PC-9 (cell line): Measurements from ENCODE around the gene RFK. TPM values are rescaled to one million over a fixed set of nuclear protein-coding genes. Genes with fewer than 3 reads are reported as not detected.

Source experiments
- BruUV-seq: library from RNA; stranded (reverse); fragments of 400-500 nt; replicated peaks from 2 replicates; lab custom pipeline; 2021; lab: Mats Ljungman, UMichigan
- CTCF ChIA-PET: fragments of 300-600 bp; sonication (Branson Sonifier 250); formaldehyde crosslinking; loops from one replicate; lab custom pipeline; 2022; ENCODE audit warnings: antibody characterized with exemption; lab: Charles Lee
- POLR2A ChIA-PET: fragments of 300-600 bp; sonication (Branson Sonifier 250); formaldehyde crosslinking; loops from one replicate; lab custom pipeline; 2022; ENCODE audit warnings: antibody characterized with exemption; ENCODE audit not compliant: unreplicated experiment; lab: Charles Lee
- DNase-seq, 2 experiments: peaks; one replicate each; pipeline versions ENCODE4 v3.0.0 to v3.0.0-alpha.2; 2015 to 2022; ENCODE audit warnings: mixed read lengths in 1 of 2
- H2AFZ ChIP-seq: fragments of 200-600 bp; sonication (generic); 2 replicates; pipeline ENCODE4 v1.8.1; 2017; ENCODE audit warnings: antibody characterized with exemption
- H3F3A ChIP-seq: fragments of 200-600 bp; sonication (generic); 2 replicates; pipeline ENCODE4 v1.8.1; 2017; ENCODE audit warnings: antibody characterized with exemption, mild to moderate bottlenecking, low read depth; ENCODE audit not compliant: insufficient read depth
- H3K27ac ChIP-seq: fragments of 200-600 bp; sonication (generic); 2 replicates; pipeline ENCODE4 v1.6.1; 2016; ENCODE audit warnings: mixed run types
- H3K27me3 ChIP-seq: fragments of 200-600 bp; sonication (generic); 2 replicates; pipeline ENCODE4 v1.6.1; 2016; ENCODE audit warnings: low read depth, mixed run types; ENCODE audit not compliant: insufficient read depth
- H3K36me3 ChIP-seq: fragments of 200-600 bp; sonication (generic); 2 replicates; pipeline ENCODE4 v1.6.1; 2016; ENCODE audit warnings: low read depth, mixed run types
- H3K4me1 ChIP-seq: fragments of 200-600 bp; sonication (generic); replicated peaks from 2 replicates; pipeline ENCODE4 v1.6.1; 2016; ENCODE audit warnings: mixed run types; ENCODE audit not compliant: insufficient read depth
- H3K4me2 ChIP-seq: fragments of 200-600 bp; sonication (generic); 2 replicates; pipeline ENCODE4 v1.6.1; 2017; ENCODE audit warnings: mixed run types
- H3K4me3 ChIP-seq: fragments of 200-600 bp; sonication (generic); 2 replicates; pipeline ENCODE4 v1.6.1; 2016; ENCODE audit warnings: mixed run types
- H3K79me2 ChIP-seq: fragments of 200-600 bp; sonication (generic); 2 replicates; pipeline ENCODE4 v1.6.1; 2017; ENCODE audit warnings: low read depth, mixed run types
- H3K9me2 ChIP-seq: fragments of 200-600 bp; sonication (generic); 2 replicates; pipeline ENCODE4 v1.8.1; 2017; ENCODE audit warnings: mild to moderate bottlenecking; ENCODE audit not compliant: insufficient read depth
- H3K9me3 ChIP-seq: fragments of 200-600 bp; sonication (generic); 2 replicates; pipeline ENCODE4 v1.8.1; 2016; ENCODE audit warnings: low read depth; ENCODE audit not compliant: insufficient read depth
- H4K20me1 ChIP-seq: fragments of 200-600 bp; sonication (generic); 2 replicates; pipeline ENCODE4 v1.8.1; 2017; ENCODE audit not compliant: insufficient read depth
- CTCF ChIP-seq: fragments of 200-600 bp; sonication (generic); conservative IDR thresholded peaks from 2 replicates; pipeline ENCODE4 v1.6.1; 2017; ENCODE audit warnings: mixed run types, antibody characterized with exemption, mild to moderate bottlenecking, moderate library complexity
- EZH2 ChIP-seq: fragments of 200-600 bp; sonication (generic); IDR thresholded peaks from 2 replicates; pipeline ENCODE4 v1.8.0; 2017; ENCODE audit warnings: antibody characterized with exemption, low read depth
- intact Hi-C: fragments of 100-400 bp; cut with micrococcal nuclease; formaldehyde crosslinking; loops from one replicate; pipeline ENCODE4 v1.10.0; 2022; ENCODE audit not compliant: unreplicated experiment
- total RNA-seq: library from RNA; stranded (reverse); gene quantifications from 2 replicates; pipeline ENCODE4 v1.2.3, GENCODE V29; 2021

Gene RFK
- total RNA-seq, 1 experiment from 2014 or later = 20.6 TPM

GRCh38 chr9:76394960-76395252 lies 680 bp upstream of the RFK start:
- H3F3A ChIP-seq = peaks cover 23% of the 10 kb centered on the region
- peak overlapping the region; percentile 85 for H3K27ac ChIP-seq
- peaks cover 11% of the 10 kb centered on the region for H3K36me3 ChIP-seq
- H3K9me2 ChIP-seq = no peaks in the 10 kb centered on the region
- peak overlapping the region; percentile 86 for H2AFZ ChIP-seq
- intact Hi-C loops = loop anchor here (1.0 to 5.0 kb wide), 7 partner anchors 16 to 1368 kb away; partner anchors contain the start of gene CARNMT1
- CTCF ChIA-PET = interaction anchor here (0.6 to 1.6 kb wide), 4 partner anchors 15 to 1364 kb away, joined by 3 to 11 read pairs (median 4); no protein-coding TSS in a partner anchor
- DNase-seq = peak in 1 of 2 experiments; percentile 69
- peaks cover 35% of the 10 kb centered on the region for H3K79me2 ChIP-seq
- H3K27me3 ChIP-seq = no peaks in the 10 kb centered on the region
- peak overlapping the region; percentile 79 for H3K4me2 ChIP-seq
- no peak for TF ChIP-seq CTCF
- no peak for TF ChIP-seq EZH2
- TSS peak; percentile 88 for BruUV-seq
- POLR2A ChIA-PET = interaction anchor here (0.5 to 1.2 kb wide), 5 partner anchors 12 to 207 kb away, joined by 3 to 6 read pairs (median 4); no protein-coding TSS in a partner anchor
- no peaks in the 10 kb centered on the region for H4K20me1 ChIP-seq
- peaks cover 26% of the 10 kb centered on the region for H3K4me1 ChIP-seq
- H3K9me3 ChIP-seq = no peaks in the 10 kb centered on the region
- peak overlapping the region; percentile 79 for H3K4me3 ChIP-seq

GRCh38 chr9:76390656-76391055 lies 3.6 kb downstream of the RFK start:
- BruUV-seq = no TSS peak
- POLR2A ChIA-PET = no interaction called here
- TF ChIP-seq CTCF (no peak), EZH2 (no peak)
- no peaks in the 10 kb centered on the region for H3K9me3 ChIP-seq
- DNase-seq = no peak
- CTCF ChIA-PET = no interaction called here
- H4K20me1 ChIP-seq = no peaks in the 10 kb centered on the region
- H3K4me3 ChIP-seq = no peak overlapping the region
- no peak overlapping the region for H3K27ac ChIP-seq
- no peaks in the 10 kb centered on the region for H3K27me3 ChIP-seq
- H3K9me2 ChIP-seq = no peaks in the 10 kb centered on the region
- H3F3A ChIP-seq = peaks cover 18% of the 10 kb centered on the region
- H3K4me1 ChIP-seq = peaks cover 17% of the 10 kb centered on the region
- H3K4me2 ChIP-seq = no peak overlapping the region
- intact Hi-C loops = loop anchor here (5.0 kb wide), 3 partner anchors 267 to 1363 kb away; partner anchors contain the start of gene CARNMT1
- peaks cover 23% of the 10 kb centered on the region for H3K36me3 ChIP-seq
- peaks cover 37% of the 10 kb centered on the region for H3K79me2 ChIP-seq
- no peak overlapping the region for H2AFZ ChIP-seq

- CTCF ChIA-PET = interaction anchor here (0.6 to 2.7 kb wide), 2 partner anchors 15 to 68 kb away, joined by 3 to 11 read pairs; partner anchors contain the start of gene RFK
Measured at GRCh38 chr9:76379494-76379893, 14.7 kb downstream of the RFK start.

More at GRCh38 chr9:76379494-76379893, 14.7 kb downstream of the RFK start:
- POLR2A ChIA-PET = interaction anchor here (0.6 kb wide), 1 partner anchor 20 kb away, joined by 4 read pairs; no protein-coding TSS in a partner anchor
- H3K4me3 ChIP-seq = no peak overlapping the region
- intact Hi-C loops = loop anchor here (1.0 to 10.0 kb wide), 9 partner anchors 14 to 1145 kb away; partner anchors contain the start of genes PCSK5 and RFK
- TF ChIP-seq CTCF = no peak
- TF ChIP-seq EZH2 = no peak
- H3K9me2 ChIP-seq = no peaks in the 10 kb centered on the region
- peak overlapping the region; percentile 42 for H3K4me2 ChIP-seq
- H3K4me1 ChIP-seq = peaks cover 45% of the 10 kb centered on the region
- H3F3A ChIP-seq = peaks cover 31% of the 10 kb centered on the region
- H4K20me1 ChIP-seq = no peaks in the 10 kb centered on the region
- no peaks in the 10 kb centered on the region for H3K36me3 ChIP-seq
- H3K9me3 ChIP-seq = no peaks in the 10 kb centered on the region
- H2AFZ ChIP-seq = no peak overlapping the region
- BruUV-seq = no TSS peak
- peak overlapping the region; percentile 81 for H3K27ac ChIP-seq
- no peaks in the 10 kb centered on the region for H3K27me3 ChIP-seq
- DNase-seq = peak; percentile 86 to 99
- no peaks in the 10 kb centered on the region for H3K79me2 ChIP-seq
